ENCODE data around the gene KCMF1. TPM values are rescaled to one million over a fixed set of nuclear protein-coding genes. Genes with fewer than 3 reads are reported as not detected.

Gene KCMF1
- total RNA-seq, 4 donors from 2014 or later, result 41.5 to 97.3 (median 55.5) TPM

GRCh38 chr2:85018049-85018447, 47.1 kb downstream of the KCMF1 start:
- peaks cover 20 to 74% (median 54%) of the 10 kb centered on the region in 4 donors for H3K4me1 ChIP-seq
- in situ Hi-C loops (cut with MboI; ENCODE audit: low pct_ligation_motif_present in 1 of 4, low pct_unique_long_range_greater_than_20kb in 1 of 4, low sequenced_read_pairs in 3 of 4), result no loop called here
- no peaks in the 10 kb centered on the region for H3K9me3 ChIP-seq
- H3K4me3 ChIP-seq, result no peak overlapping the region
- H3K36me3 ChIP-seq, result no peaks in the 10 kb centered on the region
- WGBS, 2 donors (ENCODE audit: low coverage in 1 of 2), result 50 to 73% methylated on average over 2 to 8 of the region's 8 CpGs
- no peaks in the 10 kb centered on the region for H3K27me3 ChIP-seq
- no peak for TF ChIP-seq EP300 (IDR thresholded peaks at IDR 0.05; ENCODE audit: low read depth)
- TF ChIP-seq CTCF (IDR thresholded peaks at IDR 0.05), result no peak
- intact Hi-C loops (cut with DNase I; ENCODE audit: low total_unique reads), result no loop called here
- H3K27ac ChIP-seq, result peak overlapping the region; percentile 62 to 79 (median 70)
- no peak for DNase-seq

- no peaks in the 10 kb centered on the region for H3K27me3 ChIP-seq
- H3K4me3 ChIP-seq, result no peak overlapping the region
- in situ Hi-C loops (cut with MboI; ENCODE audit: low pct_ligation_motif_present in 1 of 4, low pct_unique_long_range_greater_than_20kb in 1 of 4, low sequenced_read_pairs in 3 of 4) (no loop called here), intact Hi-C loops (cut with DNase I; ENCODE audit: low total_unique reads) (no loop called here)
- no peaks in the 10 kb centered on the region for H3K36me3 ChIP-seq
- H3K4me1 ChIP-seq, result peaks cover 20 to 69% (median 52%) of the 10 kb centered on the region in 4 donors
- TF ChIP-seq EP300 (IDR thresholded peaks at IDR 0.05; ENCODE audit: low read depth), result no peak
- peak in 1 of 3 donors; percentile 53 for TF ChIP-seq POLR2AphosphoS5 (IDR thresholded peaks at IDR 0.05)
- H3K27ac ChIP-seq, result peak overlapping the region; percentile 62 to 79 (median 70)
- no peaks in the 10 kb centered on the region for H3K9me3 ChIP-seq
- DNase-seq, result no peak
These were observed 48.2 kb downstream of the KCMF1 start for GRCh38 chr2:85019121-85019520.

- no peaks in the 10 kb centered on the region for H3K27me3 ChIP-seq
- WGBS, 2 donors (ENCODE audit: low coverage in 1 of 2), result 97 to 100% methylated on average over 4 to 5 of the region's 5 CpGs
- intact Hi-C loops (cut with DNase I; ENCODE audit: low total_unique reads), result no loop called here
- TF ChIP-seq POLR2AphosphoS5 (IDR thresholded peaks at IDR 0.05), result no peak
- no peak for TF ChIP-seq EP300 (IDR thresholded peaks at IDR 0.05; ENCODE audit: low read depth)
- TF ChIP-seq POLR2A (IDR thresholded peaks at IDR 0.05), result no peak
- no peak for TF ChIP-seq CTCF (IDR thresholded peaks at IDR 0.05)
- no peaks in the 10 kb centered on the region for H3K9me3 ChIP-seq
- peaks cover 9 to 45% (median 40%) of the 10 kb centered on the region in 4 donors for H3K4me1 ChIP-seq
- in situ Hi-C loops (cut with MboI; ENCODE audit: low pct_ligation_motif_present in 1 of 4, low pct_unique_long_range_greater_than_20kb in 1 of 4, low sequenced_read_pairs in 3 of 4), result no loop called here
- H3K27ac ChIP-seq, result no peak overlapping the region
- DNase-seq, result no peak
- H3K36me3 ChIP-seq, result no peaks in the 10 kb centered on the region
- no peak overlapping the region for H3K4me3 ChIP-seq
These were observed 51.3 kb downstream of the KCMF1 start for GRCh38 chr2:85022232-85022631.

- intact Hi-C loops (cut with DNase I; ENCODE audit: low total_unique reads) (no loop called here), in situ Hi-C loops (cut with MboI; ENCODE audit: low pct_ligation_motif_present in 1 of 4, low pct_unique_long_range_greater_than_20kb in 1 of 4, low sequenced_read_pairs in 3 of 4) (no loop called here)
- WGBS, 2 donors (ENCODE audit: low coverage in 1 of 2), result 89 to 90% methylated on average over 5 to 8 of the region's 8 CpGs
- Histone ChIP-seq H3K27me3 (no peaks in the 10 kb centered on the region), H3K4me3 (no peak overlapping the region), H3K36me3 (peaks cover 0 to 18% (median 7%) of the 10 kb centered on the region in 4 donors), H3K9me3 (no peaks in the 10 kb centered on the region), H3K4me1 (peaks cover 4 to 22% (median 19%) of the 10 kb centered on the region in 4 donors), H3K27ac (no peak overlapping the region)
- TF ChIP-seq POLR2AphosphoS5 (IDR thresholded peaks at IDR 0.05), result no peak
- TF ChIP-seq CTCF (IDR thresholded peaks at IDR 0.05), result no peak
- no peak for TF ChIP-seq POLR2A (IDR thresholded peaks at IDR 0.05)
- no peak for TF ChIP-seq EP300 (IDR thresholded peaks at IDR 0.05; ENCODE audit: low read depth)
- no peak for DNase-seq
These were observed 53.5 kb downstream of the KCMF1 start for GRCh38 chr2:85024372-85025047.

- intact Hi-C loops (cut with DNase I; ENCODE audit: low total_unique reads) (no loop called here), in situ Hi-C loops (cut with MboI; ENCODE audit: low pct_ligation_motif_present in 1 of 4, low pct_unique_long_range_greater_than_20kb in 1 of 4, low sequenced_read_pairs in 3 of 4) (no loop called here)
- no peak for TF ChIP-seq CTCF (IDR thresholded peaks at IDR 0.05)
- TF ChIP-seq POLR2AphosphoS5 (IDR thresholded peaks at IDR 0.05), result no peak
- TF ChIP-seq POLR2A (IDR thresholded peaks at IDR 0.05), result no peak
- no peak for TF ChIP-seq EP300 (IDR thresholded peaks at IDR 0.05; ENCODE audit: low read depth)
- WGBS, 2 donors (ENCODE audit: low coverage in 1 of 2), result 94 to 96% methylated on average over 5 of the region's 5 CpGs
- Histone ChIP-seq H3K4me3 (no peak overlapping the region), H3K27me3 (no peaks in the 10 kb centered on the region), H3K4me1 (no peaks in the 10 kb centered on the region), H3K9me3 (no peaks in the 10 kb centered on the region), H3K27ac (no peak overlapping the region), H3K36me3 (peaks cover 0 to 47% (median 18%) of the 10 kb centered on the region in 4 donors)
- DNase-seq, result no peak
These were observed 61.7 kb downstream of the KCMF1 start for GRCh38 chr2:85032621-85033020.

Measured in transverse colon (tissue), 4 donors.